SK-N-SH treated with all-trans-retinoic acid at 6 μM for 48 hours (cell line): ENCODE data around the gene AGAP3.

Experiments
- ATAC-seq: fragments of 200-7000 bp; cut with Tn5 transposase; 3 replicates; pipeline ENCODE4 v1.9.1; 2020; ENCODE audit warnings: mild to moderate bottlenecking, moderate library complexity
- ARNTL ChIP-seq: fragments of 450-650 bp; formaldehyde crosslinking; IDR thresholded peaks from 2 replicates; pipeline ENCODE4 v1.5.0; 2020; ENCODE audit warnings: low read depth, mild to moderate bottlenecking, moderate library complexity, borderline replicate concordance
- CSRNP3 ChIP-seq: fragments of 250-450 bp; sonication (Bioruptor Pico); IDR thresholded peaks from 2 replicates; pipeline ENCODE4 v1.5.1; 2021; ENCODE audit warnings: mild to moderate bottlenecking, moderate library complexity
- ESRRG ChIP-seq: fragments of 250-450 bp; sonication (Bioruptor Pico); IDR thresholded peaks from 2 replicates; pipeline ENCODE4 v1.6.1; 2021; ENCODE audit warnings: mild to moderate bottlenecking
- ISL1 ChIP-seq: fragments of 250-450 bp; sonication (Bioruptor Pico); IDR thresholded peaks from 2 replicates; pipeline ENCODE4 v2.1.2; 2022; ENCODE audit warnings: mild to moderate bottlenecking, moderate library complexity
- OSR1 ChIP-seq: fragments of 250-450 bp; sonication (Bioruptor Pico); IDR thresholded peaks from 2 replicates; pipeline ENCODE4 v1.8.0; 2022; ENCODE audit warnings: moderate library complexity, mild to moderate bottlenecking, inconsistent platforms
- PATZ1 ChIP-seq: fragments of 250-450 bp; sonication (Bioruptor Pico); IDR thresholded peaks from 2 replicates; pipeline ENCODE4 v1.8.0; 2020; ENCODE audit warnings: mild to moderate bottlenecking, moderate library complexity, borderline replicate concordance
- POU6F1 ChIP-seq: fragments of 250-450 bp; sonication (Bioruptor Pico); IDR thresholded peaks from 2 replicates; pipeline ENCODE4 v1.8.0; 2021; ENCODE audit warnings: low read depth, mild to moderate bottlenecking, moderate library complexity, borderline replicate concordance
- PPARA ChIP-seq: fragments of 250-450 bp; sonication (Bioruptor Pico); IDR thresholded peaks from 2 replicates; pipeline ENCODE4 v1.5.0; 2020; ENCODE audit warnings: mild to moderate bottlenecking, borderline replicate concordance
- RARB ChIP-seq: fragments of 250-450 bp; sonication (Bioruptor Pico); IDR thresholded peaks from 2 replicates; pipeline ENCODE4 v1.8.0; 2021; ENCODE audit warnings: mild to moderate bottlenecking, moderate library complexity
- SNAI2 ChIP-seq: fragments of 250-450 bp; sonication (Bioruptor Pico); IDR thresholded peaks from 2 replicates; pipeline ENCODE4 v1.5.0; 2020; ENCODE audit warnings: mild to moderate bottlenecking, moderate library complexity
- TCF4 ChIP-seq: fragments of 250-450 bp; sonication (Bioruptor Pico); IDR thresholded peaks from 2 replicates; pipeline ENCODE4 v1.8.0; 2021; ENCODE audit warnings: mild to moderate bottlenecking, moderate library complexity, borderline replicate concordance
- TOX ChIP-seq: fragments of 250-450 bp; sonication (Bioruptor Pico); IDR thresholded peaks from 2 replicates; pipeline ENCODE4 v1.8.0; 2021; ENCODE audit warnings: mild to moderate bottlenecking, moderate library complexity, borderline replicate concordance
- TSHZ2 ChIP-seq: fragments of 250-450 bp; sonication (Bioruptor Pico); IDR thresholded peaks from 2 replicates; pipeline ENCODE4 v1.5.0; 2020; ENCODE audit warnings: mild to moderate bottlenecking, moderate library complexity
- ZC3H10 ChIP-seq: fragments of 250-450 bp; sonication (Bioruptor Pico); IDR thresholded peaks from 2 replicates; pipeline ENCODE4 v1.5.1; 2021; ENCODE audit warnings: mild to moderate bottlenecking, moderate library complexity
- ZFP30 ChIP-seq: fragments of 450-650 bp; formaldehyde crosslinking; IDR thresholded peaks from 2 replicates; pipeline ENCODE4 v1.5.0; 2022; ENCODE audit warnings: mild to moderate bottlenecking, moderate library complexity
- ZNF70 ChIP-seq: fragments of 450-650 bp; formaldehyde crosslinking; IDR thresholded peaks from 2 replicates; pipeline ENCODE4 v1.5.0; 2020; ENCODE audit warnings: mild to moderate bottlenecking, moderate library complexity

The AGAP3 gene

GRCh38 chr7:151173386-151174245 is 87.3 kb downstream of the AGAP3 start:
- no peak for ATAC-seq
- TF ChIP-seq SNAI2 (CRISPR knock-in tag) (no peak), ZC3H10 (no peak), ESRRG (CRISPR knock-in tag) (no peak), TOX (CRISPR knock-in tag) (no peak), POU6F1 (no peak), TSHZ2 (no peak), PATZ1 (CRISPR knock-in tag) (no peak), ISL1 (CRISPR knock-in tag) (no peak), ZFP30 (no peak), ZNF70 (CRISPR knock-in tag) (no peak), CSRNP3 (CRISPR knock-in tag) (no peak), PPARA (CRISPR knock-in tag) (no peak), TCF4 (CRISPR knock-in tag) (no peak), OSR1 (CRISPR knock-in tag) (no peak), RARB (CRISPR knock-in tag) (no peak), ARNTL (CRISPR knock-in tag) (no peak)

GRCh38 chr7:151174246-151175046 is 88.2 kb downstream of the AGAP3 start:
- no peak for ATAC-seq

GRCh38 chr7:151175047-151175792 is 88.9 kb downstream of the AGAP3 start:
- no peak for ATAC-seq
- TF ChIP-seq TSHZ2, result no peak
- no peak for TF ChIP-seq TCF4 (CRISPR knock-in tag)
- TF ChIP-seq, all 23 proteins: peak for 0

More at GRCh38 chr7:151174246-151175046, 88.2 kb downstream of the AGAP3 start:
- TF ChIP-seq ZFP30, result no peak
- TF ChIP-seq PPARA (CRISPR knock-in tag), result no peak
- TF ChIP-seq ZC3H10, result no peak
- TF ChIP-seq, all 23 proteins: peak for 0
